Muscle layer of duodenum (tissue), 2 donors: ENCODE measurements around the gene AXL.
"Not testable (repeated sequence)": the region's sequence is repeated elsewhere in the genome, so short reads cannot be mapped to it uniquely, and the experiment has no call there.

ENCODE experiments used
- H3K27ac ChIP-seq: one replicate; pipeline ENCODE4 v1.7.0; 2013; ENCODE audit warnings: mild to moderate bottlenecking, low read length
- H3K27me3 ChIP-seq: one replicate; pipeline ENCODE4 v1.7.0; 2013; ENCODE audit warnings: low read depth, mild to moderate bottlenecking, control low read depth, low read length
- H3K36me3 ChIP-seq, 2 donors: one replicate each; pipeline ENCODE4 v1.7.0; 2013; ENCODE audit warnings: low read length in 2 of 2, control low read depth in 1 of 2, mild to moderate bottlenecking in 1 of 2; ENCODE audit not compliant: insufficient read depth in 2 of 2, control insufficient read depth in 1 of 2
- H3K4me1 ChIP-seq, 2 donors: one replicate each; pipeline ENCODE4 v1.7.0; 2013; ENCODE audit warnings: low read length in 2 of 2, mild to moderate bottlenecking in 2 of 2, control low read depth in 1 of 2, moderate library complexity in 1 of 2; ENCODE audit not compliant: insufficient read depth in 2 of 2, control insufficient read depth in 1 of 2
- H3K4me3 ChIP-seq, 2 donors: one replicate each; pipeline ENCODE4 v1.7.0; 2013; ENCODE audit warnings: low read length in 2 of 2, low read depth in 1 of 2, mild to moderate bottlenecking in 1 of 2
- H3K9me3 ChIP-seq, 2 donors: one replicate each; pipeline ENCODE4 v1.7.0; 2013; ENCODE audit warnings: low read length in 2 of 2, control low read depth in 1 of 2, mild to moderate bottlenecking in 1 of 2; ENCODE audit not compliant: control insufficient read depth in 1 of 2
- donor health status: healthy.

Gene AXL

GRCh38 chr19:41228486-41228885 is 9.5 kb downstream of the AXL start:
- Histone ChIP-seq H3K4me1 (peaks cover 4 to 16% of the 10 kb centered on the region in 2 donors), H3K4me3 (no peak overlapping the region), H3K36me3 (peaks cover 4 to 10% of the 10 kb centered on the region in 2 donors), H3K27ac (no peak overlapping the region), H3K27me3 (no peaks in the 10 kb centered on the region), H3K9me3 (no peaks in the 10 kb centered on the region)

GRCh38 chr19:41229338-41229737 is 10.3 kb downstream of the AXL start:
- H3K27me3 ChIP-seq, H3K4me3 ChIP-seq, H3K4me1 ChIP-seq, H3K27ac ChIP-seq, H3K9me3 ChIP-seq: not testable (repeated sequence)
- H3K36me3 ChIP-seq, result peaks cover 10 to 18% of the 10 kb centered on the region in 2 donors

- H3K4me3 ChIP-seq, result no peak overlapping the region
- peaks cover 14 to 21% of the 10 kb centered on the region in 2 donors for H3K36me3 ChIP-seq
- H3K9me3 ChIP-seq, result no peaks in the 10 kb centered on the region
- no peaks in the 10 kb centered on the region for H3K27me3 ChIP-seq
- peaks cover 4 to 8% of the 10 kb centered on the region in 2 donors for H3K4me1 ChIP-seq
- H3K27ac ChIP-seq, result no peak overlapping the region
Measured at GRCh38 chr19:41230067-41230857, 11.2 kb downstream of the AXL start.

GRCh38 chr19:41232686-41233085 is 13.7 kb downstream of the AXL start:
- H3K9me3 ChIP-seq, result no peaks in the 10 kb centered on the region

GRCh38 chr19:41233748-41234240 is 14.8 kb downstream of the AXL start:
- Histone ChIP-seq H3K36me3 (peaks cover 20 to 38% of the 10 kb centered on the region in 2 donors), H3K4me3 (no peak overlapping the region), H3K27me3 (no peaks in the 10 kb centered on the region), H3K9me3 (no peaks in the 10 kb centered on the region), H3K27ac (no peak overlapping the region), H3K4me1 (no peaks in the 10 kb centered on the region)

More at GRCh38 chr19:41232686-41233085, 13.7 kb downstream of the AXL start:
- Histone ChIP-seq H3K27me3 (no peaks in the 10 kb centered on the region), H3K27ac (no peak overlapping the region), H3K4me1 (no peaks in the 10 kb centered on the region), H3K4me3 (no peak overlapping the region), H3K36me3 (peaks cover 21 to 26% of the 10 kb centered on the region in 2 donors)

GRCh38 chr19:41234512-41235168 is 15.6 kb downstream of the AXL start:
- Histone ChIP-seq H3K36me3 (peaks cover 23 to 46% of the 10 kb centered on the region in 2 donors), H3K4me3 (no peak overlapping the region), H3K27me3 (no peaks in the 10 kb centered on the region), H3K9me3 (no peaks in the 10 kb centered on the region), H3K4me1 (no peaks in the 10 kb centered on the region), H3K27ac (no peak overlapping the region)

- Histone ChIP-seq H3K4me3 (no peak overlapping the region), H3K27ac (no peak overlapping the region), H3K4me1 (no peaks in the 10 kb centered on the region), H3K9me3 (no peaks in the 10 kb centered on the region), H3K27me3 (no peaks in the 10 kb centered on the region), H3K36me3 (peaks cover 27 to 54% of the 10 kb centered on the region in 2 donors)
Measured at GRCh38 chr19:41235480-41235879, 16.5 kb downstream of the AXL start.

- H3K27ac ChIP-seq, result no peak overlapping the region
- H3K4me1 ChIP-seq, result no peaks in the 10 kb centered on the region
- peaks cover 41 to 74% of the 10 kb centered on the region in 2 donors for H3K36me3 ChIP-seq
Measured at GRCh38 chr19:41238244-41238643, 19.2 kb downstream of the AXL start.

GRCh38 chr19:41239363-41239762 is 20.3 kb downstream of the AXL start:
- H3K36me3 ChIP-seq, result peaks cover 35 to 73% of the 10 kb centered on the region in 2 donors
- no peaks in the 10 kb centered on the region for H3K27me3 ChIP-seq
- no peak overlapping the region for H3K4me3 ChIP-seq
- no peaks in the 10 kb centered on the region for H3K9me3 ChIP-seq
- H3K4me1 ChIP-seq, result no peaks in the 10 kb centered on the region
- H3K27ac ChIP-seq, result no peak overlapping the region

More at GRCh38 chr19:41238244-41238643, 19.2 kb downstream of the AXL start:
- H3K9me3 ChIP-seq, result no peaks in the 10 kb centered on the region
- H3K4me3 ChIP-seq, result no peak overlapping the region
- no peaks in the 10 kb centered on the region for H3K27me3 ChIP-seq

- no peak overlapping the region for H3K27ac ChIP-seq
- no peaks in the 10 kb centered on the region for H3K9me3 ChIP-seq
- H3K4me1 ChIP-seq, result no peaks in the 10 kb centered on the region
- peaks cover 32 to 74% of the 10 kb centered on the region in 2 donors for H3K36me3 ChIP-seq
- H3K27me3 ChIP-seq, result no peaks in the 10 kb centered on the region
- H3K4me3 ChIP-seq, result no peak overlapping the region
Measured at GRCh38 chr19:41239961-41240574, 21.0 kb downstream of the AXL start.

- no peak overlapping the region for H3K27ac ChIP-seq
- no peaks in the 10 kb centered on the region for H3K4me1 ChIP-seq
- peaks cover 32 to 78% of the 10 kb centered on the region in 2 donors for H3K36me3 ChIP-seq
- H3K4me3 ChIP-seq, result no peak overlapping the region
- H3K27me3 ChIP-seq, result no peaks in the 10 kb centered on the region
- no peaks in the 10 kb centered on the region for H3K9me3 ChIP-seq
Measured at GRCh38 chr19:41241859-41242258, 22.8 kb downstream of the AXL start.
